Peyer's patch (tissue), 4 donors: ENCODE data around the gene CD248. TPM values are rescaled to one million over a fixed set of nuclear protein-coding genes. Genes with fewer than 3 reads are reported as not detected.
"Not testable (repeated sequence)": the region's sequence is repeated elsewhere in the genome, so short reads cannot be mapped to it uniquely, and the experiment has no call there.

Source experiments
- DNase-seq, 3 donors: peaks; one replicate each; pipeline ENCODE4 v3.0.0-alpha.2; 2017 to 2019
- H3K27ac ChIP-seq, 4 donors: fragments of 200-600 bp; sonication (generic); one replicate each; pipeline ENCODE4 v1.5.1; 2016 to 2019
- H3K27me3 ChIP-seq, 2 donors: fragments of 200-600 bp; sonication (generic); one replicate each; pipeline ENCODE4 v1.5.1; 2019
- H3K36me3 ChIP-seq, 3 donors: fragments of 200-600 bp; sonication (generic); one replicate each; pipeline ENCODE4 v1.5.1; 2016 to 2019
- H3K4me1 ChIP-seq, 4 donors: fragments of 200-600 bp; sonication (generic); one replicate each; pipeline ENCODE4 v1.5.1; 2016 to 2019
- H3K4me3 ChIP-seq, 4 donors: fragments of 200-600 bp; sonication (generic); 1 replicate in 3 of 4; 2 replicates in 1 of 4; pipeline ENCODE4 v1.5.1; 2016 to 2019; ENCODE audit warnings: mild to moderate bottlenecking in 1 of 4
- H3K9me3 ChIP-seq, 4 donors: fragments of 200-600 bp; sonication (generic); one replicate each; pipeline ENCODE4 v1.5.1; 2016 to 2019; ENCODE audit warnings: mild to moderate bottlenecking in 1 of 4
- CTCF ChIP-seq, 6 experiments: fragments of 450-650 bp in 4 of 6; fragments of 200-600 bp in 2 of 6; sonication (generic) in 1 of 6; IDR thresholded peaks; one replicate each; pipeline ENCODE4 v1.5.1; 2017 to 2019; ENCODE audit warnings: antibody characterized with exemption in 6 of 6, mild to moderate bottlenecking in 3 of 6, moderate library complexity in 1 of 6
- POLR2A ChIP-seq, 2 donors: fragments of 450-650 bp; IDR thresholded peaks; one replicate each; pipeline ENCODE4 v1.5.1; 2017; ENCODE audit warnings: antibody characterized with exemption in 2 of 2, mild to moderate bottlenecking in 2 of 2, moderate library complexity in 2 of 2
- total RNA-seq, 4 donors: library from RNA; depleted of rRNA; stranded (reverse); fragments of >200 nt; gene quantifications; one replicate each; pipeline ENCODE4 v1.1.0, GENCODE V29; 2016

CD248 gene
- total RNA-seq, 4 donors from 2014 or later, result 2.9 to 44.6 (median 12.0) TPM

GRCh38 chr11:66324664-66325063 is 7.8 kb upstream of the CD248 start:
- H3K9me3 ChIP-seq, result no peaks in the 10 kb centered on the region
- H3K27me3 ChIP-seq, result no peaks in the 10 kb centered on the region
- H3K36me3 ChIP-seq, result no peaks in the 10 kb centered on the region
- H3K4me1 ChIP-seq, result peaks cover 0 to 27% (median 2%) of the 10 kb centered on the region in 4 donors
- H3K4me3 ChIP-seq, result no peak overlapping the region
- no peak for DNase-seq
- TF ChIP-seq CTCF (IDR thresholded peaks at IDR 0.05) (no peak), POLR2A (IDR thresholded peaks at IDR 0.05) (no peak)
- H3K27ac ChIP-seq, result no peak overlapping the region

- Histone ChIP-seq H3K4me3 (no peak overlapping the region), H3K27ac (no peak overlapping the region), H3K27me3 (no peaks in the 10 kb centered on the region), H3K9me3 (no peaks in the 10 kb centered on the region), H3K36me3 (no peaks in the 10 kb centered on the region), H3K4me1 (peaks cover 2 to 33% (median 4%) of the 10 kb centered on the region in 4 donors)
- TF ChIP-seq CTCF (IDR thresholded peaks at IDR 0.05) (no peak), POLR2A (IDR thresholded peaks at IDR 0.05) (no peak)
- no peak for DNase-seq
Observed at GRCh38 chr11:66323684-66324083, 6.8 kb upstream of the CD248 start.

- no peak for DNase-seq
- H3K27me3 ChIP-seq, result no peaks in the 10 kb centered on the region
- H3K9me3 ChIP-seq, result no peaks in the 10 kb centered on the region
- H3K4me1 ChIP-seq, result peaks cover 0 to 33% (median 11%) of the 10 kb centered on the region in 4 donors
- TF ChIP-seq POLR2A (IDR thresholded peaks at IDR 0.05) (no peak), CTCF (IDR thresholded peaks at IDR 0.05) (no peak)
- H3K27ac ChIP-seq, result no peak overlapping the region
- no peak overlapping the region for H3K4me3 ChIP-seq
- H3K36me3 ChIP-seq, result no peaks in the 10 kb centered on the region
Observed at GRCh38 chr11:66322732-66323427, 6.0 kb upstream of the CD248 start.

- Histone ChIP-seq H3K27ac (no peak overlapping the region), H3K4me3 (no peak overlapping the region), H3K27me3 (no peaks in the 10 kb centered on the region), H3K36me3 (no peaks in the 10 kb centered on the region), H3K4me1 (peaks cover 0 to 30% (median 14%) of the 10 kb centered on the region in 4 donors), H3K9me3 (no peaks in the 10 kb centered on the region)
- no peak for DNase-seq
- TF ChIP-seq POLR2A (IDR thresholded peaks at IDR 0.05) (no peak), CTCF (IDR thresholded peaks at IDR 0.05) (no peak)
Observed at GRCh38 chr11:66321606-66322005, 4.8 kb upstream of the CD248 start.

- H3K4me1 ChIP-seq, result peaks cover 0 to 29% (median 14%) of the 10 kb centered on the region in 4 donors
- not testable (repeated sequence) for H3K36me3 ChIP-seq, H3K27ac ChIP-seq, DNase-seq, H3K4me3 ChIP-seq, H3K9me3 ChIP-seq, H3K27me3 ChIP-seq
Observed at GRCh38 chr11:66320748-66321147, 3.9 kb upstream of the CD248 start.

GRCh38 chr11:66320289-66320688 is 3.4 kb upstream of the CD248 start:
- not testable (repeated sequence) for H3K9me3 ChIP-seq, DNase-seq, H3K27me3 ChIP-seq, H3K4me3 ChIP-seq, H3K36me3 ChIP-seq, H3K27ac ChIP-seq
- peaks cover 0 to 29% (median 14%) of the 10 kb centered on the region in 4 donors for H3K4me1 ChIP-seq

GRCh38 chr11:66318600-66318970 is 1.7 kb upstream of the CD248 start:
- Histone ChIP-seq H3K4me1 (peaks cover 0 to 42% (median 15%) of the 10 kb centered on the region in 4 donors), H3K9me3 (no peaks in the 10 kb centered on the region), H3K4me3 (no peak overlapping the region), H3K27ac (peak overlapping the region; percentile 73 to 91 (median 83)), H3K36me3 (no peaks in the 10 kb centered on the region), H3K27me3 (no peaks in the 10 kb centered on the region)
- TF ChIP-seq CTCF (IDR thresholded peaks at IDR 0.05) (no peak), POLR2A (IDR thresholded peaks at IDR 0.05) (no peak)
- no peak for DNase-seq
